Testis (tissue), 3 donors: Measurements from ENCODE around the gene C1R. TPM values are rescaled to one million over a fixed set of nuclear protein-coding genes. Genes with fewer than 3 reads are reported as not detected.
A peak's percentile ranks its signal among the peaks of the same experiment; 100 is the strongest.
"Not testable (repeated sequence)": the region's sequence is repeated elsewhere in the genome, so short reads cannot be mapped to it uniquely, and the experiment has no call there.

Experiments used
- DNase-seq: peaks from one replicate; pipeline ENCODE4 v3.0.0-alpha.2; 2019
- H3K27ac ChIP-seq, 2 donors: fragments of 200-600 bp; sonication (generic); one replicate each; pipeline ENCODE4 v1.5.1; 2019
- H3K27me3 ChIP-seq: fragments of 200-600 bp; sonication (generic); one replicate; pipeline ENCODE4 v1.5.1; 2019
- H3K36me3 ChIP-seq: fragments of 200-600 bp; sonication (generic); one replicate; pipeline ENCODE4 v1.5.1; 2017; ENCODE audit warnings: low read depth; ENCODE audit errors: missing control alignments
- H3K4me1 ChIP-seq: fragments of 200-600 bp; sonication (generic); one replicate; pipeline ENCODE4 v1.5.1; 2019
- H3K4me3 ChIP-seq, 2 donors: fragments of 200-600 bp; sonication (generic); one replicate each; pipeline ENCODE4 v1.5.1; 2017 to 2019
- H3K9me3 ChIP-seq: fragments of 200-600 bp; sonication (generic); one replicate; pipeline ENCODE4 v1.5.1; 2017
- POLR2A ChIP-seq: fragments of 450-650 bp; IDR thresholded peaks from one replicate; pipeline ENCODE4 v1.6.1; 2017; ENCODE audit warnings: antibody characterized with exemption, mild to moderate bottlenecking, moderate library complexity
- WGBS, 2 donors: methylation state at CpG; one replicate each; pipeline ENCODE4 v1.1.5; 2018; 5-methylcytosine and 5-hydroxymethylcytosine counted together
- intact Hi-C: fragments of 100-400 bp; cut with DNase I; formaldehyde crosslinking; loops from one replicate; pipeline ENCODE4 v1.15.1; 2023; ENCODE audit warnings: low total_unique reads
- polyA plus RNA-seq: library from polyadenylated mRNA; stranded (reverse); fragments of 350-450 nt; fragmentation: Illumina TruSeq; extraction: RNeasy Lipid Tissue Mini Kit (QIAGEN cat#74804); gene quantifications from one replicate; pipeline ENCODE4 v1.2.3, GENCODE V29; 2014; ENCODE audit warnings: low read depth, low replicate concordance; ENCODE audit not compliant: insufficient read depth
- total RNA-seq, 2 donors: library from RNA; depleted of rRNA; stranded (reverse); fragments of >200 nt; gene quantifications; one replicate each; pipeline ENCODE4 v1.2.3, GENCODE V29; 2016
- TF ChIP-seq, protein P1 (sequence below), 3 experiments: fragments of 450-650 bp in 2 of 3; fragments of 200-600 bp in 1 of 3; sonication (generic) in 1 of 3; IDR thresholded peaks; one replicate each; pipeline ENCODE4 v1.5.1; 2016 to 2019; ENCODE audit warnings: antibody characterized with exemption in 3 of 3, mild to moderate bottlenecking in 2 of 3, moderate library complexity in 1 of 3

Gene C1R
- total and polyA plus RNA-seq, 3 donors from 2014 or later: 51.4 to 330 (median 174) TPM

DNA sequence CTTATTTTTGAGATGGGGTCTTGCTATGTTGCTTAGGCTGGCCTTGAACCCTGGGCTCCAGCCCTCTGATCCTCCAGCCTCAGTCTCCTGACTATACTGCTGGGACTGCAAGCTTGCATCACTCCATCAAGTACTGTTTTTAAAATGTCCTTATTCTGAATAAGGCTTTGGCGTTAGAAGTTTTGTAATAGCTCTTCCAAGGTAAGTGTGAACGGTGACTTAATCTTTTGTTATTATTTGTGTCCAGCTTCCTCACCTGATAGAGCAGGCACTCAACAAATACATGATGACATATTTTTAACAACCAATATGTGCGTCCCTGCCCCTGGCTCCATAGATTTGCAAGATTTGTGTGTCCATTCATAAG lies 15.4 kb upstream of the C1R start:
- DNase-seq: no peak
- no peaks in the 10 kb centered on the region for H3K9me3 ChIP-seq
- whole genome bisulfite sequencing, 2 donors: 26 to 29% methylated on average over 3 of the region's 3 CpGs
- intact Hi-C loops: loop anchor here (5.0 kb wide), 1 partner anchor 45 kb away; the partner anchor contains the start of gene C1S
- H3K36me3 ChIP-seq: no peaks in the 10 kb centered on the region
- H3K4me3 ChIP-seq: peak overlapping the region; percentile 55 to 74
- H3K27ac ChIP-seq: peak overlapping the region; percentile 87 to 93
- TF ChIP-seq, protein P1, sequence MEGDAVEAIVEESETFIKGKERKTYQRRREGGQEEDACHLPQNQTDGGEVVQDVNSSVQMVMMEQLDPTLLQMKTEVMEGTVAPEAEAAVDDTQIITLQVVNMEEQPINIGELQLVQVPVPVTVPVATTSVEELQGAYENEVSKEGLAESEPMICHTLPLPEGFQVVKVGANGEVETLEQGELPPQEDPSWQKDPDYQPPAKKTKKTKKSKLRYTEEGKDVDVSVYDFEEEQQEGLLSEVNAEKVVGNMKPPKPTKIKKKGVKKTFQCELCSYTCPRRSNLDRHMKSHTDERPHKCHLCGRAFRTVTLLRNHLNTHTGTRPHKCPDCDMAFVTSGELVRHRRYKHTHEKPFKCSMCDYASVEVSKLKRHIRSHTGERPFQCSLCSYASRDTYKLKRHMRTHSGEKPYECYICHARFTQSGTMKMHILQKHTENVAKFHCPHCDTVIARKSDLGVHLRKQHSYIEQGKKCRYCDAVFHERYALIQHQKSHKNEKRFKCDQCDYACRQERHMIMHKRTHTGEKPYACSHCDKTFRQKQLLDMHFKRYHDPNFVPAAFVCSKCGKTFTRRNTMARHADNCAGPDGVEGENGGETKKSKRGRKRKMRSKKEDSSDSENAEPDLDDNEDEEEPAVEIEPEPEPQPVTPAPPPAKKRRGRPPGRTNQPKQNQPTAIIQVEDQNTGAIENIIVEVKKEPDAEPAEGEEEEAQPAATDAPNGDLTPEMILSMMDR (IDR thresholded peaks at IDR 0.05): no peak
- no peak for TF ChIP-seq POLR2A
- peaks cover 24% of the 10 kb centered on the region for H3K4me1 ChIP-seq
- H3K27me3 ChIP-seq: no peaks in the 10 kb centered on the region

DNA sequence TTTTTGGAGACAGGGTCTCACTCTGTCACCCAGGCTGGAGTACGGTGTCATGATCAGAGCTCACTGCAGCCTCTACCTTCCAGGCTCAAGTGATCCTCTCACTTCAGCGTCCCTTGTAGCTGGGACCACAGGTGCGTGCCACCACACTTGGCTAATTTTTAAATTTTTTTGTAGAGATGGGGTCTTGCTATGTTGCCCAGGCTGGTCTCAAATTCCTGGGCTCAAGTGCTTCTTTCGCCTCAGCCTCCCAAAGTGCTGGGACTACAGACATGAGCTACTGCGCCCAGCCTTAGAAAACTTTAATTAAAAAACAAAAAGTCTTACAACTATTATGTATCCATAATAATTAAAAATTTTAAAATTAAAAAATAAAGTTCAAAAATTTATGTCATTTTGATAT lies 14.9 kb upstream of the C1R start:
- DNase-seq, H3K9me3 ChIP-seq, H3K27me3 ChIP-seq, H3K36me3 ChIP-seq: not testable (repeated sequence)
- 92 to 94% methylated on average over 5 of the region's 5 CpGs for WGBS, 2 donors
- H3K4me3 ChIP-seq: peak overlapping the region in 1 of 2 donors; percentile 55
- H3K27ac ChIP-seq: peak overlapping the region in 1 of 2 donors; percentile 93
- peaks cover 23% of the 10 kb centered on the region for H3K4me1 ChIP-seq
- intact Hi-C loops: loop anchor here (5.0 kb wide), 1 partner anchor 45 kb away; the partner anchor contains the start of gene C1S

DNA sequence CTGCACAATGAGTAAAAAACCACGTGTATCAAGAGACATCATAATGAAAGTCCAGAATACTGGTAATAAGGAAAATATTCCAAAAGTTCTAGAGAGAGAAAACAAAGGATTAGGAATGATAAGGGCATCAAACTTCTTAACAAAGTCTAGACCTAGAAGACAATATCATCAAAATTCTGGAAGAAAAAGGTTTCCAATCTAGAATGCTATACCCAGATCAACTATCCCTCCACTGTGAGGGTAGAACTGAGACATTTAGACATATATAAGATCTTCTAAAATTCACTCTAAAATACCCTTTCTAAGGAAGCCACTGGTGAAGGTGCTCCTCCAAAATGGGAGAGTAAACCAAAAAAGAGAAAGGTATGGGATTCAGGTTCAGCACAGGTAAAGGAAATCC lies 13.8 kb upstream of the C1R start:
- no peak overlapping the region for H3K27ac ChIP-seq
- 83 to 88% methylated on average over 1 of the region's 1 CpG for WGBS, 2 donors
- peaks cover 16% of the 10 kb centered on the region for H3K4me1 ChIP-seq

DNA sequence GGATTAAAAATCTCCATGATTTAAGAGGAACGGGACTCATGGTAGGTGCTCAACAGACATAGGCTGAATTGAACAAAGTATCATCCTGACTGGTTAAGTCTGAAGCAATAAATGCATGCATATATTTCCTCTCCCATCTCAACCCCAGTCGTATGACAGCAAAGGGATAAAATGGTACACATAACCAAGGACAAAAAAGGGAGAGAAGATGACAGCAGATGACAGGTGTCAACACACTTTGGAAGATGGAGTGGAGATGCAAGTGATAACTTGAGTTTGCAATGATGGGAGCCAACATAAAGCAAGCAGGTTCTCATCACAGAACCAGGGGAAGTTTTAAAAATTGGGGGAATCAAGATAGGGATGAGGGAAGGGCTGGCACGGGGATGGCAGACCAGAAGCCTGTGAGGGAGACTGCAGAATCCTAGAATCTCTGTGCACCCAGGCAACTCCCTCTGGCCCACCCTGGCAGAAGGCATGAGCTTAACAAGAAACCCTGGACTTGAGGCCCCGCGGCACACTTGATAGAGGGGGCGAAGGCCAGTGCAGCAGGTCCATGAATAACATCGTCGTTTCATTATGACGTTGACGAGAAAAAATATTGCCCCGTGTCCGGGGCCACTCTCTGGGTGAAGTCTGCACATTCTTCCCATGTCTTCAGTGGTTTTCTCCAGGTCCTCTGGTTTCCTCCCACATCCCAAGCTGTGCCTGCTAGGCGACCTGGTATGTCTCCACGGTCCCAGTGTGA lies 11.8 kb upstream of the C1R start:
- H3K4me1 ChIP-seq: peaks cover 7% of the 10 kb centered on the region
- intact Hi-C loops: no loop called here
- no peaks in the 10 kb centered on the region for H3K36me3 ChIP-seq
- no peak overlapping the region for H3K4me3 ChIP-seq
- no peaks in the 10 kb centered on the region for H3K9me3 ChIP-seq
- H3K27me3 ChIP-seq: no peaks in the 10 kb centered on the region
- TF ChIP-seq, protein P1 (IDR thresholded peaks at IDR 0.05): no peak
- no peak for TF ChIP-seq POLR2A
- no peak overlapping the region for H3K27ac ChIP-seq
- WGBS, 2 donors: 84 to 86% methylated on average over 14 of the region's 14 CpGs
- DNase-seq: no peak

More for the DNA sequence above, 13.8 kb upstream of the C1R start:
- no peak for TF ChIP-seq POLR2A
- TF ChIP-seq, protein P1 (IDR thresholded peaks at IDR 0.05): no peak
- no peak for DNase-seq
- Histone ChIP-seq H3K4me3 (no peak overlapping the region), H3K9me3 (no peaks in the 10 kb centered on the region), H3K27me3 (no peaks in the 10 kb centered on the region), H3K36me3 (no peaks in the 10 kb centered on the region)
- intact Hi-C loops: loop anchor here (5.0 kb wide), 1 partner anchor 44 kb away; the partner anchor contains the start of gene C1S

DNA sequence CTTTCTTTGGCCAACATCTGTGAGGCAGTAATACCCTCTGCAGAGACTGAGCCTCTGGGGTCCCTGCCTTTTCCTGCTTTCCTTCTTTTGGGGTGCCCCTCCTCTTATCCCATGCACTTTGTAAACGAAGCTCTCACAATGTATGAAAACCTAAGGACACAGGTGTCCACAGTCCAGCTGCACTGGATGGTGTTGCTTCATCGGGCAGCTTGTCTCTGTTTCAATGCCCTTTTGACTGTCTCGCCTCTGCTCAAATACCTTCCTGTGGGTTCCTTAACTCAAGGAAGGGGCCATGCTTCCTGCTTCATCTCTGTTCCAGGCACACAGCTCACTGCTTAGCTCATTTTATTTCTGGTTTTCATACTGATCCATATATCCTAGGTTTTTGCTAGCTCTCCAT lies 10.3 kb upstream of the C1R start:
- intact Hi-C loops: no loop called here
- WGBS, 2 donors: 81 to 89% methylated on average over 3 of the region's 3 CpGs
- Histone ChIP-seq H3K4me3 (no peak overlapping the region), H3K4me1 (peaks cover 3% of the 10 kb centered on the region), H3K27ac (peak overlapping the region in 1 of 2 donors; percentile 48), H3K36me3 (no peaks in the 10 kb centered on the region), H3K9me3 (no peaks in the 10 kb centered on the region), H3K27me3 (no peaks in the 10 kb centered on the region)
- DNase-seq: peak; percentile 9
- TF ChIP-seq POLR2A: no peak
- TF ChIP-seq, protein P1 (IDR thresholded peaks at IDR 0.05): no peak
